Body of pancreas (tissue), 4 donors: ENCODE results near the gene FGF14. TPM values are rescaled to one million over a fixed set of nuclear protein-coding genes. Genes with fewer than 3 reads are reported as not detected.

Experiments
- ATAC-seq: fragments of 150-250 bp; one replicate; pipeline ENCODE4 v1.9.1; 2016
- DNase-seq, 4 donors: peaks; one replicate each; pipeline ENCODE4 v3.0.0-alpha.2; 2019
- H3K27ac ChIP-seq, 4 donors: fragments of 200-600 bp; sonication (generic); 1 replicate in 3 of 4; 2 replicates in 1 of 4; pipeline versions ENCODE4 v1.5.1 to v1.6.1; 2016 to 2019; ENCODE audit warnings: mild to moderate bottlenecking in 1 of 4, mixed read lengths in 1 of 4, moderate library complexity in 1 of 4
- H3K27me3 ChIP-seq, 2 donors: fragments of 200-600 bp; sonication (generic); one replicate each; pipeline ENCODE4 v1.6.0; 2016; ENCODE audit warnings: mild to moderate bottlenecking in 1 of 2
- H3K36me3 ChIP-seq, 2 donors: fragments of 200-600 bp; sonication (generic); replicated peaks in 1 of 2; 2 replicates each; pipeline ENCODE4 v1.5.1; 2016; ENCODE audit warnings: low read depth in 2 of 2; ENCODE audit not compliant: insufficient read depth in 1 of 2
- H3K4me1 ChIP-seq: fragments of 200-600 bp; sonication (generic); one replicate; pipeline ENCODE4 v1.6.0; 2016
- H3K4me3 ChIP-seq, 2 donors: fragments of 200-600 bp; sonication (generic); 1 replicate in 1 of 2; 2 replicates in 1 of 2; pipeline ENCODE4 v1.5.1; 2016 to 2019
- H3K9me3 ChIP-seq, 3 donors: fragments of 200-600 bp; sonication (generic); 1 replicate in 2 of 3; 2 replicates in 1 of 3; pipeline ENCODE4 v1.5.1; 2016
- POLR2A ChIP-seq, 3 donors: fragments of 450-650 bp; IDR thresholded peaks; one replicate each; pipeline ENCODE4 v1.6.1; 2016; ENCODE audit warnings: antibody characterized with exemption in 3 of 3, mild to moderate bottlenecking in 2 of 3
- WGBS, 2 donors: methylation state at CpG; one replicate each; pipeline ENCODE4 v1.1.5; 2017; 5-methylcytosine and 5-hydroxymethylcytosine counted together
- intact Hi-C: fragments of 100-400 bp; cut with DNase I; formaldehyde crosslinking; loops from one replicate; pipeline ENCODE4 v1.15.1; 2023
- total RNA-seq, 2 donors: library from RNA; depleted of rRNA; stranded (reverse); fragments of >200 nt; gene quantifications; one replicate each; pipeline ENCODE4 v1.1.0, GENCODE V29; 2016
- TF ChIP-seq, protein P1 (sequence below), 7 experiments: fragments of 450-650 bp in 4 of 7; fragments of 200-600 bp in 3 of 7; sonication (generic) in 3 of 7; IDR thresholded peaks; one replicate each; pipeline ENCODE4 v1.5.1; 2016 to 2019; ENCODE audit warnings: antibody characterized with exemption in 7 of 7

FGF14 gene
- total RNA-seq, 2 donors from 2014 or later = under 0.01 to 0.52 TPM

GRCh38 chr13:102359264-102359663 lies 42.6 kb downstream of the FGF14 start:
- H3K4me1 ChIP-seq = no peaks in the 10 kb centered on the region
- no peaks in the 10 kb centered on the region for H3K36me3 ChIP-seq
- H3K9me3 ChIP-seq = no peaks in the 10 kb centered on the region
- 91% methylated on average over 2 of the region's 2 CpGs for WGBS, 2 donors
- H3K27ac ChIP-seq = no peak overlapping the region
- ATAC-seq = no peak
- no peak for DNase-seq
- intact Hi-C loops = no loop called here
- no peak overlapping the region for H3K4me3 ChIP-seq
- TF ChIP-seq POLR2A (IDR thresholded peaks at IDR 0.05) = no peak
- TF ChIP-seq, protein P1, sequence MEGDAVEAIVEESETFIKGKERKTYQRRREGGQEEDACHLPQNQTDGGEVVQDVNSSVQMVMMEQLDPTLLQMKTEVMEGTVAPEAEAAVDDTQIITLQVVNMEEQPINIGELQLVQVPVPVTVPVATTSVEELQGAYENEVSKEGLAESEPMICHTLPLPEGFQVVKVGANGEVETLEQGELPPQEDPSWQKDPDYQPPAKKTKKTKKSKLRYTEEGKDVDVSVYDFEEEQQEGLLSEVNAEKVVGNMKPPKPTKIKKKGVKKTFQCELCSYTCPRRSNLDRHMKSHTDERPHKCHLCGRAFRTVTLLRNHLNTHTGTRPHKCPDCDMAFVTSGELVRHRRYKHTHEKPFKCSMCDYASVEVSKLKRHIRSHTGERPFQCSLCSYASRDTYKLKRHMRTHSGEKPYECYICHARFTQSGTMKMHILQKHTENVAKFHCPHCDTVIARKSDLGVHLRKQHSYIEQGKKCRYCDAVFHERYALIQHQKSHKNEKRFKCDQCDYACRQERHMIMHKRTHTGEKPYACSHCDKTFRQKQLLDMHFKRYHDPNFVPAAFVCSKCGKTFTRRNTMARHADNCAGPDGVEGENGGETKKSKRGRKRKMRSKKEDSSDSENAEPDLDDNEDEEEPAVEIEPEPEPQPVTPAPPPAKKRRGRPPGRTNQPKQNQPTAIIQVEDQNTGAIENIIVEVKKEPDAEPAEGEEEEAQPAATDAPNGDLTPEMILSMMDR (IDR thresholded peaks at IDR 0.05) = no peak
- H3K27me3 ChIP-seq = no peaks in the 10 kb centered on the region

DNA sequence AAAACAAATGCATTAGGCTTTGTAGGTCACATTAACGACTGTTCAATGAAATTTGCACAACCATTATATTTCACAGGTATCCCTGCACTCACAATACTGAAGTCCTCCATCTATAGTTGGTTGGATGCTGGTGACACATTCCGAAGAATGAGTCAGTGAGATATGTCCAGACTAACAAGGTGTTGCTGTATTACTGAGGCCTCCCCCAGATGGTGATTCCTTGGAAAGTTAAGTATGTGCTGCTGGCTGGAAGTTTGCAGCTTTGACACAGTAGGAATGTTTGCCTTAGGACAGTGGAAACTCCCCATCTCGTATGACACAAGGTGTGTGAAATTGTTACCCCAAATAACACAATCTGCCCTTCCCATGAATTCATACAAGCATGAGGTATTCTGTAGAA lies 46.6 kb downstream of the FGF14 start:
- H3K36me3 ChIP-seq = no peaks in the 10 kb centered on the region
- no peak overlapping the region for H3K4me3 ChIP-seq
- WGBS, 2 donors = 60 to 73% methylated on average over 3 of the region's 3 CpGs
- H3K4me1 ChIP-seq = no peaks in the 10 kb centered on the region
- TF ChIP-seq, protein P1 (IDR thresholded peaks at IDR 0.05) = no peak
- no peak for TF ChIP-seq POLR2A (IDR thresholded peaks at IDR 0.05)
- intact Hi-C loops = no loop called here
- no peaks in the 10 kb centered on the region for H3K9me3 ChIP-seq
- H3K27ac ChIP-seq = no peak overlapping the region
- no peaks in the 10 kb centered on the region for H3K27me3 ChIP-seq
- no peak for DNase-seq
- ATAC-seq = no peak

- intact Hi-C loops = no loop called here
- H3K9me3 ChIP-seq = no peaks in the 10 kb centered on the region
- no peak overlapping the region for H3K27ac ChIP-seq
- DNase-seq (no peak), ATAC-seq (no peak)
- H3K4me1 ChIP-seq = no peaks in the 10 kb centered on the region
- H3K27me3 ChIP-seq = no peaks in the 10 kb centered on the region
- 18 to 35% methylated on average over 1 of the region's 1 CpG for WGBS, 2 donors
- no peak for TF ChIP-seq POLR2A (IDR thresholded peaks at IDR 0.05)
- TF ChIP-seq, protein P1 (IDR thresholded peaks at IDR 0.05) = no peak
- H3K36me3 ChIP-seq = no peaks in the 10 kb centered on the region
- H3K4me3 ChIP-seq = no peak overlapping the region
Measured at GRCh38 chr13:102354011-102354410, 47.8 kb downstream of the FGF14 start.

- no peak for DNase-seq
- intact Hi-C loops = no loop called here
- H3K4me1 ChIP-seq = no peaks in the 10 kb centered on the region
- ATAC-seq = no peak
- TF ChIP-seq, protein P1 (IDR thresholded peaks at IDR 0.05) = no peak
- no peak for TF ChIP-seq POLR2A (IDR thresholded peaks at IDR 0.05)
- H3K9me3 ChIP-seq = no peaks in the 10 kb centered on the region
- WGBS, 2 donors = 62% methylated on average over 5 of the region's 5 CpGs
- H3K27ac ChIP-seq = no peak overlapping the region
- no peaks in the 10 kb centered on the region for H3K27me3 ChIP-seq
- H3K4me3 ChIP-seq = no peak overlapping the region
- H3K36me3 ChIP-seq = no peaks in the 10 kb centered on the region
Measured at GRCh38 chr13:102351521-102351920, 50.3 kb downstream of the FGF14 start.

GRCh38 chr13:102347490-102347889 lies 54.4 kb downstream of the FGF14 start:
- Histone ChIP-seq H3K9me3 (no peaks in the 10 kb centered on the region), H3K36me3 (no peaks in the 10 kb centered on the region), H3K27me3 (no peaks in the 10 kb centered on the region), H3K4me1 (no peaks in the 10 kb centered on the region), H3K4me3 (no peak overlapping the region), H3K27ac (no peak overlapping the region)
- ATAC-seq = no peak
- TF ChIP-seq, protein P1 (IDR thresholded peaks at IDR 0.05) = no peak
- TF ChIP-seq POLR2A (IDR thresholded peaks at IDR 0.05) = no peak
- no peak for DNase-seq
- WGBS, 2 donors = 65 to 74% methylated on average over 7 of the region's 7 CpGs
- intact Hi-C loops = no loop called here
